Central memory CD4-positive, alpha-beta T cell (primary cell): ENCODE data around the gene ATP1B3.
"Not testable (repeated sequence)": the region's sequence is repeated elsewhere in the genome, so short reads cannot be mapped to it uniquely, and the experiment has no call there.

ENCODE experiments used
- DNase-seq: peaks from one replicate; pipeline ENCODE4 v3.0.0; 2022

Gene ATP1B3

DNA sequence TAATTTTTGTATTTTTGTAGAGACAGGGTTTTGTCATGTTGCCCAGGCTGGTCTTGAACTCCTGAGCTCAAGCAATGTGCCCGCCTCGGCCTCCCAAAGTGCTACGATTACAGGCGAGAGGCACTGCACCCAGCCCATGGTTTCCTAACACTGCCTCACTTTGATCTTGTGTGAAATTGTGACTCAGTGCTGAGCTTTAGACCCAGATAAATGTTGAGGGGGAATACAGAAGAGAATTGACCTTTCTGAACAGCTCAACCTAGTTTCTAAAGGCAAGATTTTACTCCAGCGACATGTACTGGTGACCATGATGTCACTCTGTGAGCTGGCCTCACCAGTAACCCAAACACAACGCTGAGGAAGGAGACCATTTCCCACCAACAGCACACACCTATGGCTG is 73.5 kb downstream of the ATP1B3 start:
- no peak for DNase-seq

DNA sequence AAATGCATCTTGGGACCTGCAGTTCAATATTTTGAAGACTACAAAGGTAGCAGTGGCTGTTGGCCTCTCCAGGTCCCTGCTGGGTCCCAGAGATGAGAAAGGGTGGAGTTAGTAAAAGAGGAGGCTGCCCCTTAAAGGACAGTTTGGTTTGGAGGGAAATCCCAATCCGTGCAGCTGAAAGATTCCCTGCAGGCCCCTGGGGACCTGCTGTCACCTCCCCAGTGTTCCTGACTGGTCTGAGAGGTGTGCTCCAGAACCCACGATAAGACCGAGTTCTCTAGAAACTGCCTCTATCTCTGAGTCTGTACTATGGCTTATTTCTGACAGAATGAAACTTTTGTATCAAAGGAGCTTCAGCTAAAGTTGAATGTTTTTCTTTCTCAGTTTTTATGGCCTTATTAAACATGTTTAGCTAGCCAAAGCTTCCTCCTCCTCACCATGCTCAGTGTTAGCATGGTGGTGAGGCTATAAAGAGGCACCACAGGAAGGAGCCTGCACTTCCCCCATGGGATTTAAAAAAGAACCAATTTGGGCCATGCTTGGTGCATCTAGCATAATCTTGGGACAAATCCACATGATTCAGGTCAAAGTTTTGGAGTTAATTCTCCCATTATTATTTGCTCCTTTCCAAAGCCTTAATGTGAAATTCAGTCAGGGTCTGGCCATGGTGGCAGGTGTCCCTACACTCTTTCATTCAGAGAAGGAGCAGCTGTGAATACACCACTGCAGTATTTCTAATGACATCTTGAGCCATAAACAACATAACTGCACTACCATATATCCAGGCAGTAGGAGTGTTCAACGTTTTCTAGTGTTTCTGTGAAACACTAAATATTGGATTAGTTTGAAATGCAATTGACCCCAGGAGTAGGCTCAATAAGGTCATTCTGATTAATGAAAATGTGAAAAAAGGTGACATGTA is 74.4 kb downstream of the ATP1B3 start:
- no peak for DNase-seq

DNA sequence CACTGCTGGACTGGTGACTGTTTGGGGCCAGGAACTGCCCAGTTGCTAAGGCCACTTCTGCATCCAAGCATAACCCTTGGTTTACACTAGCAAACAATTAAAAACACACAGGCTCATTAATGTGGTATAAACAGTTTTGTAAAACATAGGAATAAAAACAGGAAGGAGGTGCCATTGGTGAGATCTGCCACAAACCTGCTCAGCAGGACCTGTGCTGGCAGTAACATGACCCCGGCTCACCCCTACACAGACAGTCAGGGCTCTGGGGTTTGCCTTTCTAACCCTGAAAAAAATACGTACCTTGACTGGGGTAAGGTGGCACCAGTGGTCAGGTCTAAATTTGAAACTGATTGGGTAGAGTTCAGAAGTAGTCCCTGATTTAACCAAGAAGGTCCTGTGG is 76.2 kb downstream of the ATP1B3 start:
- DNase-seq = no peak

DNA sequence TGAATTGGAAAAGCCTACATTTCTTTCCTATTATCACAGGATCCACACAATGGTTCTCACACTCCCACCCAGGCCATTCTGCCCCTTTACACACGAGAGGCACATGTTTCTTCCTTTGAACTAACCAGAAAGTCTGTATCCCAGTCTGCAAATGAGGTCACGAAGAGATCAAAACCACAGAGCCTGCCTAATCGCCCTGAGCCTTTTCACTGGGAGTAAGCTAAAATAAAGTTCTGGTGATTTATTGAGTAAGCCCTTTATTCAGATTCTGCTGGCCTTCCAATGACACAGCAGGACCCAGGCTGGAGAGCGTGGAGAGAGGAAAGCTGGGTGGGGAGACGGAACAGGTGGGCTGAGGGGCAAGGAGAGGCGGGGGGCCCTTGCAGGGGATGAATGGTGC is 78.7 kb downstream of the ATP1B3 start:
- no peak for DNase-seq

DNA sequence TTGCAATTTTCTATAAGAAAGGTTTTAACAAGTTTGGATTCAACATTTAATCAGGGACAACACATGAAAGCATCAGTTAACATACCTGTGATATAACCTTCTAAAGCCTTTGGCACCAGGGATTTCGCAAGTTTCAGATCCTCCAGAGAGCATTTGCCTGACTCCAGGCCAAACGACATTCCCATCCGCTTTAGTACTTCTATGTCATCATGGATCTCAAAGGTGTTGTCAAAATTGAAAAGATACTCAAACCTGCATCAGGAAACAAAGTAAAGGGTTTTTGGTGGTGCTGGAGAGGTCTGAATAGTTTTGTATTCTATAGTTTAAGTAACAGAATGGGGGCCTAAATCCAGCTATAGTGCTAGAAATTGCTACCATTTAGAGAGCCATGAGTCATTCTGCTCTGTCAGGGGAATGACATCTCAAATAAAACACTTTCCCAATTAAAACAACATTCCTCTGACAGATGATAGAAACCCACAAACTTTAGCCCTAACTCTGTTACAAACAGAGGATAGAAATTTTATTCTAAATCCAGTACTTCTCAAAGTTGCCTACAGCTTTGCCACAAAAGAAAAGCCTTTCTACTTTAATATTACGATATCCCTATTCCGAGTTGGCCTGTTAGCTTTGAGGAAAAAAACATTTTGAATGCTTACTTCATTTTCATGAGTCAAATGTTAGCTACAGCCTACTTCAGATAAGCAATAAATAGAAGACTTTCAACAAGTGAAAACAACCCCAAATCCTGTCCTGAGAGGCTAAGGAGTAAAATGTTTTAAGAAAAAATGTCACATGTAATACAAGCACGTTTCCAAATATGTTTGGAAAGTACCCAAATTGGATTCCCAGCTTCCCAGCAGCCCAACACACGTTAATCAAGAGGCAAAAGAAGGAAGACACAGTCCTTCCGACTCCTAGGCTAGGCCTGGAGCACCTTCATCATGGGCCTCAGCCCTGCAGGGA is 83.4 kb downstream of the ATP1B3 start:
- no peak for DNase-seq

DNA sequence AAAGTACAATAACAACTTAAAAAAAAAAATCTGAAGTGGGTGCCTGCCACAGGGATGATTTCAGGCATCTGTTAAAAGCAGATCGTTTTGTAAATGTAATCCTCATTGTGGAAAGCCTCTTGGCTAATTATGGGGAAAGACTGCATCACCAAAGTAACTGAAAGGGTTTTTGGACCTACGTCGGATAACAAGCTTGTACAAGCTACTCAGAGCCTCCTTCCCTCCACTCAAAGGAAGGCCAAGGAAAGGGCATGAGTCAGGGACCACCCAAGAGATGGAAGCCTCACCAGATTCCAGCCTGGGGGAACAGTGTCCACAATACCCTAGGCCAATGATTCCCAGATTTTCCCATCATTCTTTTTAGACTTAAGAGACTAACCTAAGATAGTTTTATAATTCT is 84.3 kb downstream of the ATP1B3 start:
- DNase-seq = no peak

DNA sequence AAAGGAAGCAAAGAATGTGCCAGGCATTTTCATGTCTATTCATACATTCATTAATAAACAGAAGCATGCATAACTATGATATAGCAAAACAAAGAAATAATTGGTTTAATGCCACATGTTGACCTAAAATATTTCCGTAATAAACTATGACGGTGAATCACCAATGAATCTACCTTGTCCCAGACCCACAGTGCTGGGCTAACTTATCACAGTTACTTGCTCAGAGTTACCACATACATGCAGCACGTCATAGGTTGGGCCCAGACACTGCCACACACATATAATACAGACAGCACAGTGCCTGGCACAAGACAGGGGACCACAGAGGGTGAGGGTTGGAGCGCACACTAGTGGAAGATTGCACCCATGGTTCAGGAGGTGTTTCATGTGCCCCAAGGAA is 86.9 kb downstream of the ATP1B3 start:
- no peak for DNase-seq

DNA sequence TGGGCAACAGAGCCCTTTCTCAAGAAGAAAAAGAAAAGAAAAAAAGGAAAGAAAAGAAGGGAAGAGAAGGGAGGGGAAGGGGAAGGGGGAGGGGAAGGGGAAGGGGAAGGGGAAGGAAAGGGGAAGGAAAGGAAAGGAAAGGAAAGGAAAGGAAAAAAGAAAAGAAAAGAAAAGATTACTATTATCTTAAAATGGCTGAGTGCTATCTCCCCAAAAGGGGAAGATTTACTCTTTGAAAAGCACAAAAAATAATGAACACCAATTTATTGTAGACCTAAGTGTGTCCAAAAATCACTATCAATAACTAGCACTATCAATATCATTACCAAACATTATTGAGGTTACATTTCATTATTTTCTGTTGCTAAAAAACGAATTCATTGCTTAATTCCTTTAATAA is 89.0 kb downstream of the ATP1B3 start:
- no peak for DNase-seq

DNA sequence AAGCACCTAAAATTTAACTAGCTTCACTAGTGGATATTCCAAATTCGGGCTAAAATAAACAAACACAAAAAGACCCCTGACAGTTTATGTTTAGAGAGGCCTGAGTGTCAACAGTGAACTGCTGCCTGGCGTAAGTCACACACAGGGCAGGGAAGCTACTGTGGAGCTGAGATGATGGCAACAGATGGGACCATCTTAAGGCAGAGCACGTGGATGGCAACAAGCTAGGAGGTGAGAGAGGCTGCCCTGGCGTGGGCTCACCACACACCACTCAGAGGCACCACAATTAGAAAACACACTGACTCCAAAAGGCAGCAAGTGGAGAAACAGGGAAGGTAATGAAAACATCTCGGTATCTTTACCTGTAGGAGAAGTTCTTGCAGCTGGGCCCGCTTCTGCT is 93.3 kb downstream of the ATP1B3 start:
- no peak for DNase-seq

DNA sequence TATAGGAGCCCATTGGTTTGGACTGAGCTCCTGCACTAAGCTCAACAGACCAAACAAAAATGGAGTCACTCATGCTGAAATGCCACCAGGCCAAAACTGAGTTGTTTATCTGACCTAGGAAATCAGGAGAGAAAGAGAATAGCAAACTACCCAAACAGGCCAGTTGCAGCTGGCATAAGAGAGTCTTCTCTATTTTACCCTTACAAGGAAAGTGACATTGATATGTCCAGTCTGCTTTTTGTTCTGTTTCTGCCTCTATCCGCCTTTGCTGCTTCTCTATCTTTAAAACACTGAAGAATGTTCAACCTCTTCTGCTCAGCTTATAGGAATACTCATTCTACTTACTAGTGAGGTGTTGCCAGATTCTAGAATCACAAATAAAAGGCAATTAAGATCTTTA is 95.1 kb downstream of the ATP1B3 start:
- DNase-seq = no peak

DNA sequence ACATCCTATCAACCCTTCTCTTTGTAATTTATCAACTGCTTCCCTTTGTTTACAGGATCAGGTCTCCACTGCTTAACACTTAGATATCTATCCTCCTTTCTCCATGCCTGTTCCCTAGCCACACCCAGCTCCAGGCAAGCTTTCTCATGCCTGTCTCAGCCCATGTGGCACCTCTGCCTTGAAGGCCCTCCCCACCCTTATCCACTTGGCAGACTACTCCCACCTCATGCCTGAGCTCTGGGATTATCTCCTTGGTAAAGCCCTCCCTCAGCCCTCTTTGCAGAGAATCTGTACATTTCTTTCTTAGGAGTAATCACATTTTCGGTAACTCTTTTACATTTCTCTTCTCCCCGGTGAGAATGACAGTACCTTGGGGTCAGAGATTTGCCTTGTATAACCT is 96.0 kb downstream of the ATP1B3 start:
- DNase-seq = no peak

DNA sequence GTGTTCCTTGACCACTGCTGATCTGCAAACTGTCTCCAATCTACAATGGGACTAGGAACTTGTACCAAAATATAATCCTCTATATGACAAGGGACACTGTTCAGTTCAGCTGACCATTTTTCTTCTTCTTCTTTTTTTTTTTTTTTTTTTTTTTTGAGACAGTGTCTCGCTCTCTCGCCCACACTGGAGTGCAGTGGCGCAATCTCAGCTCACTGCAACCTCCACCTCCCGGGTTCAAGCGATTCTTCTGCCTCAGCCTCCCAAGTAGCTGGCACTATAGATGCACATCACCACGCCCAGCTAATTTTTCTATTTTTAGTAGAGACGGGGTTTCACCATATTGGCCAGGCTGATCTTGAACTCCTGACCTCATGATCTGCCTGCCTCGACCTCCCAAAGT is 98.3 kb downstream of the ATP1B3 start:
- not testable (repeated sequence) for DNase-seq
